Ovary (tissue), 9 donors: ENCODE measurements around the gene RRH. TPM values are rescaled to one million over a fixed set of nuclear protein-coding genes. Genes with fewer than 3 reads are reported as not detected.

Experiments
- DNase-seq, 5 donors: peaks; one replicate each; pipeline ENCODE4 v3.0.0-alpha.2; 2019 to 2020
- H3K27ac ChIP-seq, 2 donors: fragments of 200-600 bp; one replicate each; pipeline versions ENCODE4 v1.5.1 to v1.8.0; 2019 to 2022
- H3K27me3 ChIP-seq: fragments of 200-600 bp; one replicate; pipeline ENCODE4 v1.8.0; 2022
- H3K36me3 ChIP-seq: fragments of 200-600 bp; sonication (generic); one replicate; pipeline ENCODE4 v1.5.1; 2019
- H3K4me1 ChIP-seq: one replicate; pipeline ENCODE4 v1.8.1; 2013; ENCODE audit warnings: mild to moderate bottlenecking, moderate library complexity; ENCODE audit not compliant: insufficient read depth
- H3K4me3 ChIP-seq: fragments of 200-600 bp; sonication (generic); one replicate; pipeline ENCODE4 v1.5.1; 2017
- H3K9me3 ChIP-seq, 2 donors: fragments of 200-600 bp in 1 of 2; sonication (generic) in 1 of 2; one replicate each; pipeline versions ENCODE4 v1.5.1 to v1.8.1; 2013 to 2019; ENCODE audit warnings: mild to moderate bottlenecking in 1 of 2, moderate library complexity in 1 of 2
- CTCF ChIP-seq, 3 donors: fragments of 450-650 bp in 2 of 3; fragments of 200-600 bp in 1 of 3; IDR thresholded peaks; one replicate each; pipeline versions ENCODE4 v1.5.1 to v1.8.0; 2016 to 2022; ENCODE audit warnings: antibody characterized with exemption in 3 of 3, mild to moderate bottlenecking in 1 of 3
- EP300 ChIP-seq: sonication (generic); formaldehyde crosslinking; IDR thresholded peaks from one replicate; pipeline ENCODE4 v1.6.1; 2017; ENCODE audit warnings: antibody characterized with exemption
- POLR2A ChIP-seq: fragments of 450-650 bp; IDR thresholded peaks from one replicate; pipeline ENCODE4 v1.6.1; 2017; ENCODE audit warnings: antibody characterized with exemption, mild to moderate bottlenecking, moderate library complexity
- WGBS, 3 donors: extraction: QIAGEN DNeasy Blood & Tissue Kit in 1 of 3; methylation state at CpG; one replicate each; pipeline versions ENCODE4 v1.1.5 to v1.1.7; 2013 to 2017; 5-methylcytosine and 5-hydroxymethylcytosine counted together
- intact Hi-C, 4 donors: fragments of 100-400 bp; cut with DNase I; formaldehyde crosslinking; loops; one replicate each; pipeline versions ENCODE4 v1.11.0 to v1.15.1; 2022 to 2023
- polyA plus RNA-seq, 2 donors: library from polyadenylated mRNA; stranded (reverse); fragments of 200-250 nt in 1 of 2; fragments of 350-450 nt in 1 of 2; fragmentation: Illumina TruSeq in 1 of 2; extraction: RNeasy Lipid Tissue Mini Kit (QIAGEN cat#74804) in 1 of 2; gene quantifications; one replicate each; pipeline ENCODE4 v1.2.3, GENCODE V29; 2013 to 2014
- total RNA-seq, 7 donors: library from RNA; depleted of rRNA in 2 of 7; stranded (reverse); fragments of >200 nt in 2 of 7; fragmentation: NEBNext Ultra II Directional in 3 of 7; extraction: Animal tissue kit (Norgen Biotek cat#: 25700) in 3 of 7; gene quantifications; one replicate each; pipeline versions ENCODE4 v1.1.0 to v1.2.4, GENCODE V29; 2016 to 2023
- donor health status: DM: no; HTN: no; CAD: no; lungs with moderate emphysema.
- donor health status: DM: no; HTN: no; CAD: no.
- donor health status: Bipolar disorder and iron deficiency.
- donor health status: DM: yes; HTN: yes; CAD: no.
- donor health status: DM: no; HTN: no; CAD: no.
- donor health status: DM: yes; HTN: yes; CAD: no.

RRH gene
- total and polyA plus RNA-seq, 9 donors, result 0.06 to 0.57 (median 0.27) TPM; not detected in 3

DNA sequence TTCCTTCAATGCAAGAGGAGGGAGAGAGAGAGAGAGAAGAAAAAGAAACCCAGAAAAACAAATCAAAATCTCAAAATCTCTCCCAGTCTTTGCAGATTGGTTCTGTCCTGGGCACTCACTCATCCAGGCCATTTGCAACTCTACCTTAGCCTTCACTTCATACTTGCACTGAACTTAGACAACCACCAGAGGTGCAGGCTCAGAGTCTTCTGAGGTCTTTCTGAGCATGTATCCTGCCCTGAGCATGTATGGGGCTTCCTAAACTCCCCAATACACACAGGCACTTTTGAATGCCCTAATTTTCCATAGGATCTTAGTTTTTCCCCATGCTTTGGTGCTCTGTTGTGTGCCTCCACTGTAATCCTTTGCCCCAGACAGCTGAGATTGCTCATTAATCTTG lies 28.9 kb upstream of the RRH start:
- intact Hi-C loops, result no loop called here

DNA sequence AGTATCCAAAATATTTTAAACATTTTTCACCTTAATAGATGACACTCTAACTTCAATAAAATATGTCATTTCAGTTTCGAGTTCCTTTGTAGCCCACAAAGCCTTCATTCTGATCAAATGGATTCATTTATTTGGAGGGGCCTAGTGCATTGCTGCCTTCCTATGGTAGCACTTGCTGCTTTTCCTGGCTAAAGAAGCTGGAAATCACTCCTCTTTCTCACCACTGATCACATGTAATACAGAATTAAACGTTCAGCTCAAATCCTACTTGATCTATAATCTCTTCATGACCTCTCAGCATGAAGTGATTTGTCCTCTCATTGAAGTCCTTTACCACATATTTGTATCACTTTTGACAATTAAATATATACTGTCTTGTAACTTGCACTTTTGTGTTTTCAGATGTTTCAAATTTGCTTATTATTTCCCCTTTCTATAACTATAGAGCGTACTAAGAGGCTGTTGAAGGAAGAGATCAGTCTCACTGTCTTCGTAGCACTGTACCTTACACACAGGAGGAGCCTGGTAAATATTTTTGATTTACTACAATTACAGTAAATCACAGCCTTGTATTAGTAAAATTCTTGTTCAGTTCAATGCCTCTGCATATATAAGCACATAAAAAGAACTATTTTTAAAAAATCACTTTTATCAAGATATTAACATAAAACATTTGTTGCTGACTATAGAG lies 26.5 kb upstream of the RRH start:
- Histone ChIP-seq H3K9me3 (no peaks in the 10 kb centered on the region), H3K36me3 (no peaks in the 10 kb centered on the region), H3K27me3 (no peaks in the 10 kb centered on the region), H3K4me1 (no peaks in the 10 kb centered on the region), H3K27ac (no peak overlapping the region), H3K4me3 (no peak overlapping the region)
- TF ChIP-seq POLR2A, result no peak
- no peak for TF ChIP-seq CTCF (IDR thresholded peaks at IDR 0.05)
- intact Hi-C loops, result no loop called here
- no peak for DNase-seq
- WGBS, 3 donors, result 16 to 24% (median 23%) methylated on average over 4 of the region's 4 CpGs

More for the DNA sequence above, 28.9 kb upstream of the RRH start:
- no peak for DNase-seq
- H3K36me3 ChIP-seq, result no peaks in the 10 kb centered on the region
- H3K4me3 ChIP-seq, result no peak overlapping the region
- TF ChIP-seq POLR2A, result no peak
- TF ChIP-seq EP300, result no peak
- no peak for TF ChIP-seq CTCF (IDR thresholded peaks at IDR 0.05)
- no peaks in the 10 kb centered on the region for H3K9me3 ChIP-seq
- no peaks in the 10 kb centered on the region for H3K4me1 ChIP-seq
- no peak overlapping the region for H3K27ac ChIP-seq
- no peaks in the 10 kb centered on the region for H3K27me3 ChIP-seq

- Histone ChIP-seq H3K27me3 (no peaks in the 10 kb centered on the region), H3K36me3 (no peaks in the 10 kb centered on the region), H3K4me3 (no peak within 1 kb of the TSS), H3K9me3 (no peaks in the 10 kb centered on the region), H3K27ac (no peak within 1 kb of the TSS), H3K4me1 (no peaks in the 10 kb centered on the region)
- intact Hi-C loops, result no loop called here
- WGBS, 3 donors, result 17 to 27% (median 20%) methylated on average over 2 of the region's 2 CpGs
- TF ChIP-seq POLR2A (no peak), EP300 (no peak), CTCF (IDR thresholded peaks at IDR 0.05) (no peak)
- no peak for DNase-seq
Measured at GRCh38 chr4:109801895-109802319, 25.9 kb upstream of the RRH start, which contains the start of gene CFI. CFI (minus strand) TSS chr4:109801999; CDS start chr4:109801971, 28 bp downstream.

- DNase-seq, result no peak
- H3K27ac ChIP-seq, result no peak overlapping the region
- no peaks in the 10 kb centered on the region for H3K27me3 ChIP-seq
- intact Hi-C loops, result no loop called here
- WGBS, 3 donors, result 41 to 50% (median 49%) methylated on average over 4 of the region's 4 CpGs
- TF ChIP-seq EP300, result no peak
- no peak for TF ChIP-seq POLR2A
- no peak for TF ChIP-seq CTCF (IDR thresholded peaks at IDR 0.05)
- no peak overlapping the region for H3K4me3 ChIP-seq
- no peaks in the 10 kb centered on the region for H3K36me3 ChIP-seq
- no peaks in the 10 kb centered on the region for H3K9me3 ChIP-seq
- H3K4me1 ChIP-seq, result no peaks in the 10 kb centered on the region
Measured at GRCh38 chr4:109803924-109804571, 23.7 kb upstream of the RRH start.
